ENCODE results near the gene CXADR.

GRCh38 chr21:17572431-17572830 is 59.6 kb downstream of the CXADR start:
- TF ChIP-seq CTCF (IDR thresholded peaks at IDR 0.05; ENCODE audit: borderline replicate concordance, extremely low read depth, low read length, poor library complexity, severe bottlenecking) (no peak), EZH2 (IDR thresholded peaks at IDR 0.05; ENCODE audit: borderline replicate concordance, low read depth, low read length, severe bottlenecking) (no peak)
